CD4-positive, alpha-beta T cell treated with Interleukin-15 for 1 hour (primary cell): ENCODE results near the gene C16orf87.
"Not testable (repeated sequence)": the region's sequence is repeated elsewhere in the genome, so short reads cannot be mapped to it uniquely, and the experiment has no call there.

Experiments used
- DNase-seq: peaks from one replicate; pipeline ENCODE4 v3.0.0-alpha.2; 2020

The C16orf87 gene

GRCh38 chr16:46830902-46831647 is at the start of gene C16orf87:
TSS of gene C16orf87 (minus strand) at chr16:46831180. CDS start at chr16:46831149, 31 bp downstream.
- DNase-seq = peak; percentile 93

GRCh38 chr16:46875243-46875642 is 44.3 kb upstream of the C16orf87 start:
- no peak for DNase-seq

- DNase-seq = no peak
Observed at GRCh38 chr16:46873201-46873600, 42.2 kb upstream of the C16orf87 start.

- DNase-seq = no peak
Observed at GRCh38 chr16:46871597-46871996, 40.6 kb upstream of the C16orf87 start.

- not testable (repeated sequence) for DNase-seq
Observed at GRCh38 chr16:46868891-46869290, 37.9 kb upstream of the C16orf87 start.

- not testable (repeated sequence) for DNase-seq
Observed at GRCh38 chr16:46867486-46867885, 36.5 kb upstream of the C16orf87 start.

GRCh38 chr16:46866286-46866685 is 35.3 kb upstream of the C16orf87 start:
- DNase-seq = no peak

GRCh38 chr16:46862555-46863447 is 31.8 kb upstream of the C16orf87 start:
- DNase-seq = no peak

- DNase-seq = peak; percentile 63
Observed at GRCh38 chr16:46859719-46860152, 28.8 kb upstream of the C16orf87 start.

- DNase-seq = no peak
Observed at GRCh38 chr16:46858151-46858550, 27.2 kb upstream of the C16orf87 start.

GRCh38 chr16:46857368-46857945 is 26.5 kb upstream of the C16orf87 start:
- no peak for DNase-seq

GRCh38 chr16:46855389-46855788 is 24.4 kb upstream of the C16orf87 start:
- DNase-seq = no peak

GRCh38 chr16:46854846-46855245 is 23.9 kb upstream of the C16orf87 start:
- no peak for DNase-seq

- DNase-seq = peak; percentile 61
Observed at GRCh38 chr16:46853713-46854443, 22.9 kb upstream of the C16orf87 start.

GRCh38 chr16:46852130-46852529 is 21.1 kb upstream of the C16orf87 start:
- DNase-seq = no peak

GRCh38 chr16:46850619-46851555 is 19.9 kb upstream of the C16orf87 start:
- DNase-seq = no peak

GRCh38 chr16:46848768-46849764 is 18.1 kb upstream of the C16orf87 start:
- DNase-seq = no peak

GRCh38 chr16:46845952-46846351 is 15.0 kb upstream of the C16orf87 start:
- DNase-seq = no peak

- DNase-seq = no peak
Observed at GRCh38 chr16:46844771-46845170, 13.8 kb upstream of the C16orf87 start.
